WTC11 (cell line): ENCODE measurements around the gene RGS9.

Experiments used
- CTCF ChIP-seq: fragments of 200-600 bp; IDR thresholded peaks from 2 replicates; pipeline ENCODE4 v1.8.0; 2022; ENCODE audit warnings: antibody characterized with exemption
- ELF4 ChIP-seq: sonication (generic); formaldehyde crosslinking; IDR thresholded peaks from 2 replicates; pipeline ENCODE4 v1.8.1; 2022; ENCODE audit warnings: low read depth, mild to moderate bottlenecking, moderate library complexity, missing genetic modification reagents
- ETV6 ChIP-seq: sonication (generic); formaldehyde crosslinking; IDR thresholded peaks from 2 replicates; pipeline ENCODE4 v1.8.1; 2022; ENCODE audit warnings: mild to moderate bottlenecking, missing genetic modification reagents
- MAX ChIP-seq: sonication (generic); formaldehyde crosslinking; IDR thresholded peaks from 2 replicates; pipeline ENCODE4 v1.8.0; 2022; ENCODE audit warnings: mild to moderate bottlenecking, missing genetic modification reagents
- ZMAT4 ChIP-seq: fragments of 250-450 bp; sonication (Bioruptor Pico); IDR thresholded peaks from 2 replicates; pipeline ENCODE4 v1.9.0; 2021; ENCODE audit warnings: mild to moderate bottlenecking

- TF ChIP-seq MAX (no peak), ELF4 (CRISPR knock-in tag) (no peak), ZMAT4 (CRISPR knock-in tag) (no peak), CTCF (no peak), ETV6 (CRISPR knock-in tag) (no peak)
Observed at GRCh38 chr17:65259281-65259680, 122.1 kb downstream of the RGS9 start.
